Left ventricle myocardium inferior (tissue), 1 donor: Measurements from ENCODE around the gene USH2A. TPM values are rescaled to one million over a fixed set of nuclear protein-coding genes. Genes with fewer than 3 reads are reported as not detected.

Source experiments
- DNase-seq: peaks from one replicate; pipeline ENCODE4 v3.0.0-alpha.2; 2020
- H3K27ac ChIP-seq: fragments of 200-600 bp; replicated peaks from 2 replicates; pipeline ENCODE4 v1.8.0; 2021
- H3K27me3 ChIP-seq: fragments of 200-600 bp; 2 replicates; pipeline ENCODE4 v1.8.0; 2021; ENCODE audit warnings: low read depth
- H3K36me3 ChIP-seq: fragments of 200-600 bp; 2 replicates; pipeline ENCODE4 v1.8.0; 2021
- H3K4me1 ChIP-seq: fragments of 200-600 bp; 2 replicates; pipeline ENCODE4 v1.8.0; 2021
- H3K4me3 ChIP-seq: fragments of 200-600 bp; 2 replicates; pipeline ENCODE4 v1.8.0; 2021; ENCODE audit warnings: mild to moderate bottlenecking, moderate library complexity
- H3K9me3 ChIP-seq: fragments of 200-600 bp; replicated peaks from 2 replicates; pipeline ENCODE4 v1.8.0; 2021
- intact Hi-C: fragments of 100-400 bp; cut with micrococcal nuclease; formaldehyde crosslinking; loops from one replicate; pipeline ENCODE4 v1.11.0; 2022
- total RNA-seq: library from RNA; stranded (reverse); fragmentation: NEBNext Ultra II Directional; extraction: Animal tissue kit (Norgen Biotek cat#: 25700); gene quantifications from one replicate; pipeline ENCODE4 v1.2.1, GENCODE V29; 2021
- TF ChIP-seq, protein P1 (sequence below): fragments of 200-600 bp; IDR thresholded peaks from 2 replicates; pipeline ENCODE4 v1.8.0; 2021; ENCODE audit warnings: antibody characterized with exemption, mild to moderate bottlenecking, borderline replicate concordance
- donor health status: DM: no; HTN: yes; CAD: no; lungs with severe emphysema.

USH2A gene
- total RNA-seq, 1 donor from 2014 or later: 3.6 TPM

DNA sequence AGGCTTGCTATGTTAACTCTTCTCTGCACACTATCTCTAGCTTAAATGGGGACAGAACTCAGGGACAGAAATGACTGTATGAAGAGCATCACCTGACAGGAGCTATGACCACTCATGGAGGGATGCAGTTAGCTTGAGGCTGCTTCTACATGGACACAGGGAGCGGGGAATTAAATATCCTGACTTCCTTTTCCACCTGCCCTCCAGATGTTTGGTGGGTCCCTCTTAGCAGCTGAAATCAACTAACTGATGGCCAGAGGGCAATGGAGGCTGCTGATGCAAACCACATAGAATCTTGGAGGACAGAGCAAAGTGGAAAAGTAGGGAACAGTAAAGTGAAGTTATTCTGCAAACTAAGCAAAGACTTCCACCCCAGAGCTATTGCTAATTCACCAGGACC is 214.1 kb downstream of the USH2A start:
- DNase-seq: no peak
- intact Hi-C loops: no loop called here
- Histone ChIP-seq H3K4me1 (peaks cover 6% of the 10 kb centered on the region), H3K9me3 (no peaks in the 10 kb centered on the region), H3K36me3 (no peaks in the 10 kb centered on the region), H3K27ac (no peak overlapping the region), H3K4me3 (no peak overlapping the region), H3K27me3 (no peaks in the 10 kb centered on the region)
- TF ChIP-seq, protein P1, sequence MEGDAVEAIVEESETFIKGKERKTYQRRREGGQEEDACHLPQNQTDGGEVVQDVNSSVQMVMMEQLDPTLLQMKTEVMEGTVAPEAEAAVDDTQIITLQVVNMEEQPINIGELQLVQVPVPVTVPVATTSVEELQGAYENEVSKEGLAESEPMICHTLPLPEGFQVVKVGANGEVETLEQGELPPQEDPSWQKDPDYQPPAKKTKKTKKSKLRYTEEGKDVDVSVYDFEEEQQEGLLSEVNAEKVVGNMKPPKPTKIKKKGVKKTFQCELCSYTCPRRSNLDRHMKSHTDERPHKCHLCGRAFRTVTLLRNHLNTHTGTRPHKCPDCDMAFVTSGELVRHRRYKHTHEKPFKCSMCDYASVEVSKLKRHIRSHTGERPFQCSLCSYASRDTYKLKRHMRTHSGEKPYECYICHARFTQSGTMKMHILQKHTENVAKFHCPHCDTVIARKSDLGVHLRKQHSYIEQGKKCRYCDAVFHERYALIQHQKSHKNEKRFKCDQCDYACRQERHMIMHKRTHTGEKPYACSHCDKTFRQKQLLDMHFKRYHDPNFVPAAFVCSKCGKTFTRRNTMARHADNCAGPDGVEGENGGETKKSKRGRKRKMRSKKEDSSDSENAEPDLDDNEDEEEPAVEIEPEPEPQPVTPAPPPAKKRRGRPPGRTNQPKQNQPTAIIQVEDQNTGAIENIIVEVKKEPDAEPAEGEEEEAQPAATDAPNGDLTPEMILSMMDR: no peak

DNA sequence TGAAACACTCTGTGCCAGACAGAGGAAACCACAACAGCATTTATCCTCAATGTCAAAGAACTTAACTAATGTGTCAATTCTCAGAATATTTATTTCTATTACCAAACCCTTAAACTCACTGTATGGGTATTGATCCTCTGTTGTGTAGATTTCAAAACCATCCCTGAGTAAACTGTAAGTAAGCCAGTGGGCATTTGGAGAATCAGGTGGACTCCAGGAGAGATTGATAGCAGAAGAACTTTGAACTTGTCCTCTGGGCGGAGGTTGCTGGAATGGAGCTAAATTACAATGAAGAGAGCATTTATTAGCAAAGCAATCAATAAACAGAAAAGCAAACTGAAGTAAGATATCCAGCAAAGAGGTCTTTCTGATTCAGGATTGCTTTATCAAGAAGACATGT is 216.1 kb downstream of the USH2A start:
- TF ChIP-seq, protein P1: no peak

DNA sequence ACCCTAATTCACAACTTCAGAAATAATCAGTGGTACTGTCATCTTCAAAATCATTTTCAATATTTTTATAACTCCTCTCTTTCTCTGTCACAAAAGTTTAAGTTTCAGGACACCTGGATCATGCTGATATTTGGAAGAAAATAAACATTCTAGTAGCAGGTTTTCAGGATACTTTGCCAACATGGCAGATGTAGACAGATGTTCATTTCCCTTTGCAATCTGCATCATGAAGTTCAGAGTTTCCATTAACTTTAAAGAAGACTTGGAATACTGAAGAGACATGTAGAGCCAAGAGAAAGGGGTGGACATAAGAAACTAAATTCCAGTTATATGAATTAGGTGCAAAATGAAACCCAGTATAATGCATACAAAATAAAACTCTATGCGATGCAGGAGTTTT is 218.1 kb downstream of the USH2A start:
- no peak overlapping the region for H3K27ac ChIP-seq
- H3K27me3 ChIP-seq: no peaks in the 10 kb centered on the region
- no peaks in the 10 kb centered on the region for H3K9me3 ChIP-seq
- no peak overlapping the region for H3K4me3 ChIP-seq
- H3K4me1 ChIP-seq: peaks cover 6% of the 10 kb centered on the region
- no peaks in the 10 kb centered on the region for H3K36me3 ChIP-seq
- intact Hi-C loops: no loop called here
- DNase-seq: no peak
- TF ChIP-seq, protein P1: no peak

More for the DNA sequence above, 216.1 kb downstream of the USH2A start:
- intact Hi-C loops: no loop called here
- DNase-seq: no peak
- H3K36me3 ChIP-seq: no peaks in the 10 kb centered on the region
- peaks cover 6% of the 10 kb centered on the region for H3K4me1 ChIP-seq
- H3K9me3 ChIP-seq: no peaks in the 10 kb centered on the region
- no peak overlapping the region for H3K4me3 ChIP-seq
- H3K27ac ChIP-seq: no peak overlapping the region
- no peaks in the 10 kb centered on the region for H3K27me3 ChIP-seq

DNA sequence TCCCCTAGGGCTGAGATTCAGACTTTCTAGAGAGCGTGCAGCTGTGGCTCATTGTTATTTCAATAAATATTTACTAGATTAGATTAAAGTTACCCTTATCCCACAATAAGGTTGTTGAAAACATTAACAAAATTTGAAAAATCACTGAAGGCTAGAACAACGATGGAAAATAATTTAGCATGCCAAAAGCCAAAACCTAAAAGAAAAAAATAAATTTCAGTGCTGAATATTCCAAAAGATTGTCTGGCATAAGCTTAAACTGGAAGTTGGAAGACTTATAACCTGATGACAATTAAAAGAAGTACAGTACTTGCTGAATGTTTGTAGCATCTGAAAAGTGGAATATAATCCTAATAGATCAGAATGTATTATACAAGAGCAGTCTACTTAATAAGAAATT is 221.3 kb downstream of the USH2A start:
- DNase-seq: no peak
- Histone ChIP-seq H3K4me3 (no peak overlapping the region), H3K36me3 (no peaks in the 10 kb centered on the region), H3K4me1 (no peaks in the 10 kb centered on the region), H3K27ac (no peak overlapping the region), H3K9me3 (no peaks in the 10 kb centered on the region), H3K27me3 (no peaks in the 10 kb centered on the region)
- TF ChIP-seq, protein P1: no peak
- intact Hi-C loops: no loop called here

DNA sequence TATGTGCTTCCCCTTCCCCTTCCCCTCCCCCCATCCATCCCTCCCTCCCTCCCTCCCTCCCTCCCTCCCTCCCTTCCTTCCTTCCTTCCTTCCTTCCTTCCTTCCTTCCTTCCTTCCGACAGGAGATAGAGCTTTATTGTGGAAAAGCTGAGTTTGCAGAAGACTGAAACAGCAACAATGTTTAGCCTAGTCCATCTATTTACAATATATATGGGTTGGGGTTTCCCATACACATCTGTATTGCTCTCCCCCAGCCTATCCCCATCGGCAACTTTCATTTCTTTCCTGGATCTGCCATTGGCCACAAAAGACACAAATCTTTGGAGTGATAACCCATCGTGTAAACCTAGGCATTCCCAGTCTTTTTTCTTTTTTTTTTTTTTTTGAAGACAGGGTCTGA is 222.3 kb downstream of the USH2A start:
- DNase-seq: no peak
- intact Hi-C loops: no loop called here
- Histone ChIP-seq H3K27me3 (no peaks in the 10 kb centered on the region), H3K9me3 (no peaks in the 10 kb centered on the region), H3K4me3 (no peak overlapping the region), H3K27ac (no peak overlapping the region), H3K36me3 (no peaks in the 10 kb centered on the region), H3K4me1 (no peaks in the 10 kb centered on the region)
- TF ChIP-seq, protein P1: no peak

DNA sequence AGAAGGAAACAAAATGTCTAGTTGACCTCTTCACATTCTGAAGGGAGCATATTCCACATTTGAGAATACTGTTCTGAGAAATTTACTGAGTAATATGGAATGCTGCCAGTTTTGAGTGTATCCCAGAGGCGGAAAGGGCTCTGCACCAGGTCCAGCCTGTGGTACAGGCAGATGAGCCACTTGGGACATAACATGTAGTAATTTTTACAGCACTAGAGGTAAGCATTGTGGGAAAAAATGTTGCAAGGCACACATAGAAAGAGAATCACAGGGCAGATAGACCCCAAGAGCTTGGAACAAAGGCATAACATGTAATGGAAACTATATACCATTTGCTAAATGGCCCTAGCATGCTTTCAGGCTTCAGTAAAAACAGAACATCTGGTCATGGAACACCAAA is 228.5 kb downstream of the USH2A start:
- no peaks in the 10 kb centered on the region for H3K27me3 ChIP-seq
- DNase-seq: no peak
- H3K36me3 ChIP-seq: no peaks in the 10 kb centered on the region
- intact Hi-C loops: no loop called here
- no peak overlapping the region for H3K4me3 ChIP-seq
- no peak overlapping the region for H3K27ac ChIP-seq
- H3K4me1 ChIP-seq: no peaks in the 10 kb centered on the region
- no peaks in the 10 kb centered on the region for H3K9me3 ChIP-seq
- TF ChIP-seq, protein P1: no peak
